T-cell (primary cell): ENCODE results near the gene MN1. TPM values are rescaled to one million over a fixed set of nuclear protein-coding genes. Genes with fewer than 3 reads are reported as not detected.

Source experiments
- ATAC-seq, 4 experiments: fragments of 200-7000 bp in 3 of 4; fragments of 150-1000 bp in 1 of 4; cut with Tn5 transposase; replicated peaks in 1 of 4; 1 replicate in 3 of 4; 2 replicates in 1 of 4; pipeline ENCODE4 v1.10.0; 2021; ENCODE audit warnings: moderate library complexity in 3 of 4, mild to moderate bottlenecking in 2 of 4, moderate number of reproducible peaks in 1 of 4
- CTCF ChIA-PET, 2 donors: fragments of 300-600 bp; sonication (Branson Sonifier 250); formaldehyde crosslinking; loops; one replicate each; lab custom pipeline; 2022; ENCODE audit warnings: antibody characterized with exemption in 2 of 2; lab: Charles Lee
- POLR2A ChIA-PET, 2 donors: fragments of 300-600 bp; sonication (Branson Sonifier 250); formaldehyde crosslinking; loops; one replicate each; lab custom pipeline; 2022; ENCODE audit warnings: antibody characterized with exemption in 2 of 2; lab: Charles Lee
- DNase-seq, 35 experiments: peaks; one replicate each; pipeline versions ENCODE4 v3.0.0 to v3.0.0-alpha.2; 2013 to 2023
- H3K27ac ChIP-seq: one replicate; pipeline ENCODE4 v1.5.1; 2013; ENCODE audit warnings: low read length
- H3K27me3 ChIP-seq, 2 experiments: replicated peaks in 1 of 2; 1 replicate in 1 of 2; 2 replicates in 1 of 2; pipeline versions ENCODE4 v1.6.1 to v1.7.0; 2013; ENCODE audit warnings: low read length in 1 of 2, mixed read lengths in 1 of 2; ENCODE audit not compliant: control insufficient read depth in 2 of 2, insufficient read depth in 2 of 2; ENCODE audit errors: extremely low read depth in 1 of 2
- H3K36me3 ChIP-seq, 2 donors: 1 replicate in 1 of 2; 2 replicates in 1 of 2; pipeline versions ENCODE4 v1.6.1 to v1.7.0; 2013; ENCODE audit warnings: low read length in 1 of 2; ENCODE audit not compliant: control insufficient read depth in 2 of 2, insufficient read depth in 1 of 2; ENCODE audit errors: extremely low read depth in 1 of 2
- H3K4me1 ChIP-seq, 2 experiments: 1 replicate in 1 of 2; 2 replicates in 1 of 2; pipeline versions ENCODE4 v1.6.1 to v1.7.0; 2013; ENCODE audit warnings: low read length in 2 of 2, mixed read lengths in 1 of 2; ENCODE audit not compliant: insufficient read depth in 2 of 2, control insufficient read depth in 1 of 2; ENCODE audit errors: extremely low read depth in 1 of 2
- H3K4me3 ChIP-seq, 2 donors: 1 replicate in 1 of 2; 2 replicates in 1 of 2; pipeline versions ENCODE4 v1.5.1 to v1.7.0; 2013; ENCODE audit warnings: mild to moderate bottlenecking in 2 of 2, low read length in 1 of 2, moderate library complexity in 1 of 2; ENCODE audit not compliant: control insufficient read depth in 1 of 2; ENCODE audit errors: extremely low read depth in 1 of 2
- H3K9me3 ChIP-seq: 2 replicates; pipeline ENCODE4 v1.7.0; 2013
- H3K27ac Mint-ChIP-seq, 2 donors: one replicate each; pipeline ENCODE4 v1.8.0; 2020 to 2021; ENCODE audit warnings: mild to moderate bottlenecking in 2 of 2, mixed read lengths in 2 of 2
- H3K27me3 Mint-ChIP-seq, 2 donors: one replicate each; pipeline ENCODE4 v1.8.0; 2021 to 2022; ENCODE audit warnings: mixed read lengths in 2 of 2
- H3K36me3 Mint-ChIP-seq: one replicate; pipeline ENCODE4 v1.8.0; 2021; ENCODE audit warnings: mixed read lengths
- H3K4me1 Mint-ChIP-seq, 3 donors: one replicate each; pipeline ENCODE4 v1.8.0; 2020 to 2022; ENCODE audit warnings: mixed read lengths in 3 of 3, mild to moderate bottlenecking in 1 of 3
- H3K4me3 Mint-ChIP-seq, 3 donors: one replicate each; pipeline ENCODE4 v1.8.0; 2020 to 2022; ENCODE audit warnings: mild to moderate bottlenecking in 3 of 3, mixed read lengths in 3 of 3, moderate library complexity in 3 of 3
- H3K9me3 Mint-ChIP-seq, 3 donors: one replicate each; pipeline ENCODE4 v1.8.0; 2020 to 2022; ENCODE audit warnings: mixed read lengths in 3 of 3
- WGBS: methylation state at CpG from one replicate; pipeline ENCODE4 v1.1.5; 2013; ENCODE audit warnings: missing lambda C conversion rate; ENCODE audit not compliant: insufficient coverage; 5-methylcytosine and 5-hydroxymethylcytosine counted together
- total RNA-seq, 35 experiments: library from RNA in 6 of 35; stranded (reverse) in 6 of 35; fragments of 120-200 nt in 1 of 35; gene quantifications; one replicate each; pipeline versions ENCODE4 v1.2.1 to v1.2.4 and lab custom pipeline; 2013 to 2026

The MN1 gene
- total RNA-seq, 5 donors from 2014 or later (not counting 1 experiment from before 2014, with no cell fraction given): 0.22 to 0.43 (median 0.32) TPM

DNA sequence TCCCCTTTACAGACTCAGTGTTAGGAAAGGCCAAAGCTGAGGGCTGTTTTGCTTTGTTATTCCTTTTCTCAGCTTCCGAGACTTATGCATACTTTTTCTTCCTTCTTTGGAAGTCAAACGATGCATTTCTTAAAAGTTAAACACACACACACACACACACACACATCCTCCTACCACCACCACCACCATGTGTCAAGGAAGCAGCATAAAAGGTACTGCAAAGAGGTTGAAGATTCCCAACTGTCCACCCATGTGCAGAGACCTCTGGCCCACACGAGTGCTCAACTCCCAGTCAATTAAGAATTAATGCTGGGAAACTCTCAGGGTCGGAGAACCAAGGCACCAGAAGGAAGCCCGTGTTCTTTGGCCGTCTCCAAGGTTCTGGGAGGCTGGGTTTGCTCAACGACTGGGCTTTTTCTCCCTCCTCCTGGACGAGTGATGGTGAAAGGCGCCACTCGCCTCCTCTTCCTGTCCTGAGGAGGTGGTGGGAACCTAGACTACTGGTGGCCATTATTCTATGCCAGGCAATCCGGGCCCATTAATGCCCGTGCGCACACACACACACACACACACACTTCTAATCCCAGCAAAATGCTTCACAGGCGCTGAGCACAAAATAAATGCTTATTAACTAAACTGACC lies 15.1 kb downstream of the MN1 start:
- H3K36me3 Mint-ChIP-seq: no peaks in the 10 kb centered on the region
- WGBS: 43% methylated on average over 1 of the region's 14 CpGs
- Histone ChIP-seq H3K9me3 (no peaks in the 10 kb centered on the region), H3K27ac (no peak overlapping the region), H3K27me3 (peaks cover 0 to 37% of the 10 kb centered on the region in 2 experiments), H3K4me1 (no peaks in the 10 kb centered on the region), H3K36me3 (no peaks in the 10 kb centered on the region), H3K4me3 (no peak overlapping the region)
- H3K27me3 Mint-ChIP-seq: peaks cover 8 to 15% of the 10 kb centered on the region in 2 donors
- DNase-seq (no peak), ATAC-seq (no peak)
- CTCF ChIA-PET: no interaction called here
- H3K27ac Mint-ChIP-seq: no peak overlapping the region
- H3K4me3 Mint-ChIP-seq: no peak overlapping the region
- POLR2A ChIA-PET: no interaction called here
- H3K4me1 Mint-ChIP-seq: peaks cover 0 to 5% (median 0%) of the 10 kb centered on the region in 3 donors
- H3K9me3 Mint-ChIP-seq: no peaks in the 10 kb centered on the region

DNA sequence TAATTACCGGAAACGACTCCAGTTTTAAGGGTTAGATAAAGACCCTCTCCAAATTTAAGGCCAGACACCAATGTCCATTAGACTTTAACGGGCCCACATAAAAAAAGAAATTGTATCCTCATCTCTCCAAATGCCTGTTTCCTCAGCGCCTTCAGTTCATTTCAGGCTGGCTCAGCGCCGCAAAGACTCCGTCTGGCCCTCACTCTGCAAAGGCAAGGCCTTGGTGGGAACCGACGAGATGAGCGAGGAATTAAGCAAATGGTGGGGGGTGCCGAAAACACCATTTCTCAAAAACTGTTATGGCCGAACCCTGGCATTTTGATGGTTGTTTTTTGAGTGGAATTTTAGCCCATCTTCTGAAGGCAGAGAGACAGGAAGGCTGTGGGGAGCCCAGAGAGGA lies 15.7 kb downstream of the MN1 start:
- POLR2A ChIA-PET: no interaction called here
- Mint-ChIP-seq H3K4me1 (peaks cover 0 to 5% (median 0%) of the 10 kb centered on the region in 3 donors), H3K9me3 (no peaks in the 10 kb centered on the region), H3K4me3 (no peak overlapping the region), H3K27ac (no peak overlapping the region), H3K27me3 (peaks cover 8 to 15% of the 10 kb centered on the region in 2 donors), H3K36me3 (no peaks in the 10 kb centered on the region)
- H3K27me3 ChIP-seq: peaks cover 0 to 38% of the 10 kb centered on the region in 2 experiments
- DNase-seq (no peak), ATAC-seq (no peak)
- H3K27ac ChIP-seq: no peak overlapping the region
- no peak overlapping the region for H3K4me3 ChIP-seq
- H3K4me1 ChIP-seq: no peaks in the 10 kb centered on the region
- 74% methylated on average over 5 of the region's 12 CpGs for WGBS
- CTCF ChIA-PET: no interaction called here
- no peaks in the 10 kb centered on the region for H3K9me3 ChIP-seq
- H3K36me3 ChIP-seq: no peaks in the 10 kb centered on the region

DNA sequence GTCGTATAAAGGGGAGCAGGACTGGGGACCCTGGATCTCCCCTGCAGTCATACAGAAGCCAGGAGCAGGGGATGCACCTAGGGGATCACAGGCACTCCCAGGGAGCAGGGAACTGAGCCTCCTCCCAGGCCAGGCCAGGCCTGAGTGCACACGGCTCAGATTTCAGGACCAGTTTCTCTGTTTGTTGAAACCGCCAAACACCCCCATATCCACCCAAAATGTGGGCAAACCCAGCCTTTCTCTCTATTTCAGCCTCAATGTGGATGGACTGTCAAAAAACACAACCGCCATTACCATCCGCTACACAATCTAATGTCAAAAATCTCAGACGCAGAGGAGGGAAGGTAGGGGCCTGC lies 17.5 kb downstream of the MN1 start:
- Histone ChIP-seq H3K4me3 (no peak overlapping the region), H3K36me3 (no peaks in the 10 kb centered on the region), H3K27ac (no peak overlapping the region), H3K4me1 (no peaks in the 10 kb centered on the region), H3K9me3 (no peaks in the 10 kb centered on the region), H3K27me3 (peaks cover 0 to 40% of the 10 kb centered on the region in 2 experiments)
- H3K4me1 Mint-ChIP-seq: peaks cover 0 to 5% (median 0%) of the 10 kb centered on the region in 3 donors
- no peak overlapping the region for H3K4me3 Mint-ChIP-seq
- no peaks in the 10 kb centered on the region for H3K9me3 Mint-ChIP-seq
- ChIA-PET CTCF (no interaction called here), POLR2A (no interaction called here)
- H3K27me3 Mint-ChIP-seq: peaks cover 8 to 15% of the 10 kb centered on the region in 2 donors
- WGBS: 90% methylated on average over 3 of the region's 6 CpGs
- no peaks in the 10 kb centered on the region for H3K36me3 Mint-ChIP-seq
- H3K27ac Mint-ChIP-seq: no peak overlapping the region
- no peak for ATAC-seq
- DNase-seq: no peak

DNA sequence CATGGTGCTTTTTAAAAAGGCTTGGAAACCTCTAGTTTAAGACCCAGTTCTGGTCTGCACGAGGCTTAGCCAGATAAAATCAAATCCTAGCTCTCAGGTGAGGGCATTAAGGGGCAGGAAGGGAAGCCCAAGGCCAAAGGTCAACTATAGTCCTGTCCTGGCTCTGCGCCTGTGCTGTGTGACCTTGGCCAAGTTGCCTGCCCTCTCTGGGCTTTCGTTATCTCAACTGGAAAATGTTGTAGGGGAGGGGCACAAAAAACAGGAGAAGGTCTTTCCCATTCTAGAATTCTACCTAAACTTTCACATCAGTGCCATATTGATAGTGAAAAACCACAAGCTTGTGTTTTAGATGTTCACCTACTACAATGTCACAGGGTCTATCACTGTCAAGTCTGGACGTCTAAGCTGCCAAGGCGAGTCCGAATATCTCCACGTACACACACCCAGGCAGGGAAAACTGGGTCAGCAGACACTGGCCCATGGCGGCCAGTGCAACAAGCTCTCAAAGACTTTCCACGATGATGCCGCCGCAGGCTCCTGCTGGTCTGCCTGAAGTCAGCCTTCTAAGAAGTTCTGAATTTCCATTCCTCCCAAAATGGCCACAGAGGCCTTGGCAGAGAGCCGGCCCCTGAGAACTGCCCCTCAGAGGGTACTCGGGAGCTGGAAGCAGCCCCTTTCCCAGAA lies 18.0 kb downstream of the MN1 start:
- peaks cover 10 to 15% of the 10 kb centered on the region in 2 donors for H3K27me3 Mint-ChIP-seq
- no peaks in the 10 kb centered on the region for H3K9me3 Mint-ChIP-seq
- WGBS: 87% methylated on average over 10 of the region's 13 CpGs

DNA sequence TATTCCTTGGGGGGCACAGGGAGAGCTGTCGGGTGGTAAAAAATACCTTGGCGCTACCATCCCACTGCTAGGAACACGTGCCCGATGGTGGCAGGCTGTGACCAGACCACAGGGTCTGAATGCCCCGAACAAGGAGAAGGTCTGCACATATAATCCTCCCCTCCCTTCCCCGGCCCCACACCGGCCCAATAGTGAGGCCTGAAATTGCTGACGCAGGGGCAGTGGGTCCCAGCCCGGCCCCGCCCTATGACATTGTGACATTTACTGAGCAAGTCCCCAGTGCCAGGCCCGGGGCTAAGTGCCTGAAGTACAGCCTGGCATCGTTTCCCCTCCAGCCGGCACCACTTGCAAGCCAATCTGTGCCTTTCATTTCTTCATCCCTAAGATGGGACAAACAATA lies 19.5 kb downstream of the MN1 start:
- Mint-ChIP-seq H3K4me3 (no peak overlapping the region), H3K36me3 (no peaks in the 10 kb centered on the region), H3K27me3 (peaks cover 8 to 11% of the 10 kb centered on the region in 2 donors), H3K4me1 (peaks cover 0 to 5% (median 0%) of the 10 kb centered on the region in 3 donors), H3K27ac (no peak overlapping the region), H3K9me3 (no peaks in the 10 kb centered on the region)
- Histone ChIP-seq H3K4me3 (no peak overlapping the region), H3K4me1 (no peaks in the 10 kb centered on the region), H3K27me3 (peaks cover 0 to 36% of the 10 kb centered on the region in 2 experiments), H3K36me3 (no peaks in the 10 kb centered on the region), H3K9me3 (no peaks in the 10 kb centered on the region), H3K27ac (no peak overlapping the region)
- DNase-seq (no peak), ATAC-seq (no peak)
- CTCF ChIA-PET: no interaction called here
- 88% methylated on average over 10 of the region's 13 CpGs for WGBS
- POLR2A ChIA-PET: no interaction called here

More for the DNA sequence above, 18.0 kb downstream of the MN1 start:
- no peak for ATAC-seq
- peaks cover 0 to 40% of the 10 kb centered on the region in 2 experiments for H3K27me3 ChIP-seq
- H3K4me1 ChIP-seq: no peaks in the 10 kb centered on the region
- H3K9me3 ChIP-seq: no peaks in the 10 kb centered on the region
- H3K27ac Mint-ChIP-seq: no peak overlapping the region
- ChIA-PET CTCF (no interaction called here), POLR2A (no interaction called here)
- H3K4me3 ChIP-seq: no peak overlapping the region
- no peaks in the 10 kb centered on the region for H3K36me3 Mint-ChIP-seq
- no peak overlapping the region for H3K27ac ChIP-seq
- no peaks in the 10 kb centered on the region for H3K36me3 ChIP-seq
- no peak overlapping the region for H3K4me3 Mint-ChIP-seq
- DNase-seq: no peak
- peaks cover 0 to 5% (median 0%) of the 10 kb centered on the region in 3 donors for H3K4me1 Mint-ChIP-seq

DNA sequence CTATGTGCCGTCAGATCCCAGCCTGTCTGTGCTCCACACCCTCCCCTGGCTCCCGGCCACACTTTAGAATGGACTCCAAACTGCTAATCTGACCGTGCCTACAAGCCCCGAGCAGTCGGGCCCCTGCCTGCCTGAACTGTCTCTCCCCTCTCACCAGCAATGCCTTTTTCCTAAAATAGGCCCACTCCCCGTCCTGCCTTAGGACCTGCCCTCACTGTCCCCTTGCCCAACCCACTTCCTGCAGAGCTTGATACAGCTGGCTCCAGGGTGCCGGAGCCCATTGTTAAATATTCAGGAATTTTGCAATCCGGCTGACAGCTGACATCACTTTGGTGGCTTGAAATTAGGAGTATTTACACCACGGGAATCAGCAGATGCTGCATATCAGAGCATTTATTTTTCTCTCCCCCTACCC lies 21.4 kb downstream of the MN1 start:
- Mint-ChIP-seq H3K9me3 (no peaks in the 10 kb centered on the region), H3K27ac (no peak overlapping the region), H3K27me3 (peaks cover 13 to 14% of the 10 kb centered on the region in 2 donors), H3K36me3 (no peaks in the 10 kb centered on the region), H3K4me3 (no peak overlapping the region), H3K4me1 (peaks cover 0 to under 1% (median 0%) of the 10 kb centered on the region in 3 donors)
- H3K27ac ChIP-seq: no peak overlapping the region
- no peak for DNase-seq
- no peak overlapping the region for H3K4me3 ChIP-seq
- POLR2A ChIA-PET: no interaction called here
- no peaks in the 10 kb centered on the region for H3K36me3 ChIP-seq
- H3K9me3 ChIP-seq: no peaks in the 10 kb centered on the region
- 87% methylated on average over 8 of the region's 9 CpGs for WGBS
- no peaks in the 10 kb centered on the region for H3K4me1 ChIP-seq
- CTCF ChIA-PET: no interaction called here
- ATAC-seq: no peak
- peaks cover 0 to 43% of the 10 kb centered on the region in 2 experiments for H3K27me3 ChIP-seq
